GM19372 (cell line): Measurements from ENCODE around the gene PRKCE.
"Not testable (repeated sequence)": the region's sequence is repeated elsewhere in the genome, so short reads cannot be mapped to it uniquely, and the experiment has no call there.

Source experiments
- ATAC-seq: cut with Tn5 transposase; IDR thresholded peaks from one replicate; pipeline ENCODE4 v1.9.1; 2021; ENCODE audit warnings: mild to moderate bottlenecking, low read depth, moderate library complexity; ENCODE audit not compliant: unreplicated experiment

Gene PRKCE

GRCh38 chr2:46184794-46185583 lies 533.5 kb downstream of the PRKCE start:
- ATAC-seq: no peak

GRCh38 chr2:46187112-46187618 lies 535.7 kb downstream of the PRKCE start:
- ATAC-seq: no peak

- no peak for ATAC-seq
Observed at GRCh38 chr2:46188041-46188716, 536.7 kb downstream of the PRKCE start.

- ATAC-seq: no peak
Observed at GRCh38 chr2:46193356-46193755, 541.9 kb downstream of the PRKCE start.

- no peak for ATAC-seq
Observed at GRCh38 chr2:46193855-46194254, 542.4 kb downstream of the PRKCE start.

GRCh38 chr2:46194856-46195255 lies 543.4 kb downstream of the PRKCE start:
- no peak for ATAC-seq

GRCh38 chr2:46195819-46196218 lies 544.3 kb downstream of the PRKCE start:
- ATAC-seq: no peak

GRCh38 chr2:46196871-46197462 lies 545.5 kb downstream of the PRKCE start:
- ATAC-seq: no peak

- ATAC-seq: no peak
Observed at GRCh38 chr2:46197672-46198071, 546.2 kb downstream of the PRKCE start.

GRCh38 chr2:46198164-46198883 lies 546.8 kb downstream of the PRKCE start:
- ATAC-seq: no peak

- no peak for ATAC-seq
Observed at GRCh38 chr2:46198966-46199365, 547.5 kb downstream of the PRKCE start.

- ATAC-seq: no peak
Observed at GRCh38 chr2:46200100-46200690, 548.7 kb downstream of the PRKCE start.

- ATAC-seq: no peak
Observed at GRCh38 chr2:46200861-46201605, 549.6 kb downstream of the PRKCE start.

GRCh38 chr2:46202453-46202852 lies 551.0 kb downstream of the PRKCE start:
- no peak for ATAC-seq

- ATAC-seq: no peak
Observed at GRCh38 chr2:46202987-46203386, 551.5 kb downstream of the PRKCE start.

- not testable (repeated sequence) for ATAC-seq
Observed at GRCh38 chr2:46203636-46204035, 552.2 kb downstream of the PRKCE start.

GRCh38 chr2:46207591-46207990 lies 556.1 kb downstream of the PRKCE start:
- ATAC-seq: no peak

GRCh38 chr2:46208766-46209165 lies 557.3 kb downstream of the PRKCE start:
- ATAC-seq: no peak

GRCh38 chr2:46210063-46210462 lies 558.6 kb downstream of the PRKCE start:
- no peak for ATAC-seq

- ATAC-seq: no peak
Observed at GRCh38 chr2:46211461-46211860, 560.0 kb downstream of the PRKCE start.
